Amygdala (tissue), 56 donors: ENCODE data around the gene RAB7A.
"Not testable (repeated sequence)": the region's sequence is repeated elsewhere in the genome, so short reads cannot be mapped to it uniquely, and the experiment has no call there.

ENCODE experiments used
- DNase-seq, 56 donors: peaks; one replicate each; lab custom pipeline; 2025; lab: John Stamatoyannopoulos, UW

RAB7A gene

DNA sequence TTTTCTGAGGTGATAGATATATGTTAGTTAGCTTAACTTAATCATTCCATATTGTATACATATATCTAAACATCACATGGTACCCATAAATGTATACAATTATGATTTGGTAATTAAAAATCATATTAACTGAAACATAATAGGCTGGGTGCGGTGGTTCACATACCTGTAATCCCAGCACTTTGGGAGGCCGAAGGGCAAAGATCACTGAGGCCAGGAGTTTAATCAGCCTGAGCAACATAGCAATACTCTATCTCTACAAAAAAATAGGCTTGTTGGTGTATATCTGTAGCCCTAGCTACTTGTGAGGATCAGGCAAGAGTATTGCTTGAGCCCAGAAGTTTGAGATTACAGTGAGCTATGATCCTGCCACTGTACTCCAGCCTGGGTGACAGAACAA, 20.9 kb downstream of the RAB7A start:
- no peak for DNase-seq

DNA sequence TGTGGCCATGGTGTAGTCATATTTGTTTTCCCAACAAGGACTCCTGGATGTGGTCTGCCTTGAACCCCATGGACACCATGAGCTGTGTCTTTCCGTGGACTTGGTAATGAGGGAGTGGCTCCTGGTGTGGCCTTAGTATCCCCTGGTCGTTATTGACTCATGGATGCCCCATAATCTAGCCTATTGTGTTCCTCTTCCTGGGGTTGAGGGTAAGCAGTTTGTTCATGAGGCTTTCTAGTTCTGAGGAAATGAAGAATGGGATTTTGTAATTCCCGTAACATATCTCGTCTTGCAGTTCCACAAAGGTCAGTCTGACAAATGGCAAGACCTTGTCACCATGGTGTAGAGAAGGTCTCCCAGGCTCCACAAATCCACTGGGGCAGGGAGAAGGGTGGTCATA, 22.6 kb downstream of the RAB7A start:
- no peak for DNase-seq

DNA sequence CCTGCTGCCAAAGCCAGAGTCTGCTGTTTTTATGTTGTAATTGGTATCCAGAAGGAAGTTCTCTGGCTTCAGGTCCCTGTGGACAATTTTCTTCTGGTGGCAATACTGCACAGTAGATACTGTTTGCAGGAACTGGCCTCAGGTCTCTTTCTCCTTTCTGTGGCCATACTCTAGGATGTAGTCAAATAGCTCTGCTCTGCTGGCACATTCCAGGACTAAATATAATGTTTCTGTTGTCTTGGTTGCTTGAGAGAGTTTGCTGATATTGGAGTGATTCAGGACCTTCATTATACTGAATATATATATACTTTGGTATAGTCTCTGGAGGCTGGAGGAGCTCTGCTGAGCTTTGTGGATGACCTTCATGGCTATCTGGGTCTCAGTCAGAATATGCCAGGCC, 23.1 kb downstream of the RAB7A start:
- DNase-seq = no peak

DNA sequence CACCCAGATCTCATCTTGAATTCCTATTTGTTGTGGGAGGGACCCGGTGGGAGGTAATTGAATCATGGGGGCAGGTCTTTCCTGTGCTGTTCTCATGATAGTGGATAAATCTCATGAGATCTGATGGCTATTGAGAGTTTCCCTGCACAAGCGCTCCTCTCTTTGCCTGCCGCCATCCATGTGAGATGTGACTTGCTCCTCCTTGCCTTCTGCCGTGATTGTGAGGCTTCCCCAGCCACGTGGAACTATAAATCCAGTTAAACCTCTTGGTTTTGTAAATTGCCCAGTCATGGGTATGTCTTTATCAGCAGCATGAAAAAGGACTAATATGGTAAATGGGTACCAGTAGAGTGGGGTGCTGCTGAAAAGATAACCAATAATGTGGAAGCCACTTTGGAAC, 23.6 kb downstream of the RAB7A start:
- not testable (repeated sequence) for DNase-seq

DNA sequence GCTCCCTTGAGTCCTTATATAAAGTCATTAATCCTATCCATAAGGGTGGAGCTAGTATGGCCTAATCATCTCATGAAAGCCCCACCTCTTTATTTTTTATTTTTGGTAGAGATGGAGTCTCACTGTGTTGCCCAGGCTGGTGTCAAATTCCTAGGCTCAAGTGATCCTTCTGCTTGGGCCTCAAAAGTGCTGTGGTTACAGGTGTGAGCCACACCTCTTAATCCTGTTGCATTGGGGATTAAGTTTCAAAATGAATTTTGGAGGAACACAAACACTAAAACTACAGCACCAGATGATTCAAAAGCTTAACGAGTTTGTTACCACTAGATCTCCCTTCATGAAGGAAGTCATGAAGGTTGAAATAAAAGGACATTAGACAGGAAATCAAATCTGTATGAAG, 27.7 kb downstream of the RAB7A start:
- no peak for DNase-seq

DNA sequence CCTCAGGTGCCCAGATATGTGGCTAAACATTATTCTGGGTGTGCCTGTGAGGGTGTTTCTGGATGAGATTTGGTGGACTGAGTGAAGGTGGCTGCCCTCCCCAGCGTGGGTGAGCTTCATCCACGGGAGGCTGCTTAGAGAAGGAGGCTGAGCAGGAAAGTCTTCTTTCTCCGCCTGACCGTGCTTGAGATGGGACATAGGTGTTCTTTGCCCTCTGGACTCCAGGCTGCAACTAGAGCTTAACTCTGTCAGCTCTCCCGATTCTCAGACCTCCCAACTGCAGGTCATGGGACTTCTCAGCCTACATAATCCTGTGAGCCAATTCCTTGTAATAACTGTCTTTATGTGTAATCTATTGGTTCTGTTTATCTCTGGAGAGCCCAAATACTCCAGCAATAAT, 34.1 kb downstream of the RAB7A start:
- DNase-seq = no peak

DNA sequence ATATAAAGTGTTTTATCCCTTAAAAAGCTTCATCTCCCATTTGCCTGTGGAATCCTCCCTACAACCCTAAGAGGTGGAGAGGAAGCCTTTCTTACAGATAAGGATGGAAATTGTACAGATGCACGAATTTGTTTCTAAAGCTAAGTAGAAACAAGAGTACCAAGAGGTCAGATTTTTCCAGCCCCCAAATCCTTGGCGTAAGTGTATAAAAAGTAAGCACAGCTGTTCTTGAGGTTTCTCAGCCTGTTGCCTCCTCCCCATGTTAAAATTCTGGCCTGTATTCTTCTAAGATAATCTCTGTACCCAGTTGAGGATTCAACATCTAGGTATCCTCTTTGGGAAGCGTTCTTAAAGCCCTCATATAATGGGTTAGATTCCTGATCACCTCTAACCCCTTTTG, 34.9 kb downstream of the RAB7A start:
- no peak for DNase-seq

DNA sequence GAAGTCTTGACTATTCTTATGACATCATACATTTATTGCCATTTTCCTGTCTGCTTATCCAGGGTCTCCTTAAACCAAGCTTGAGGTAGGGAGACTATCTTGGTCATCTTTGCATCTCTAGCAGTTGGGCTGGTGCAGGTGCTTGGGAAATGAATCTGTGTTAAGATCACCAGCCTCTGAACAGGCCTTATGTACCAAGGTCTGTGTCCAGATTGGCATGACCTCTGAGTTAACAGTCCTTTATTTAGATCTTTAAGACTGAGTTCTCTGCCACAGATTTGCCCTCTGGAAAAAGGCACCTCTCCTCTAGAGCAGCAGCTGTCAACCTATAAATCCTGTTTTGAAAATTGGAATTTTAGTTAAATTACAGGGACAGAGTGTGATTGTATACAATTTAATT, 35.4 kb downstream of the RAB7A start:
- DNase-seq = no peak

DNA sequence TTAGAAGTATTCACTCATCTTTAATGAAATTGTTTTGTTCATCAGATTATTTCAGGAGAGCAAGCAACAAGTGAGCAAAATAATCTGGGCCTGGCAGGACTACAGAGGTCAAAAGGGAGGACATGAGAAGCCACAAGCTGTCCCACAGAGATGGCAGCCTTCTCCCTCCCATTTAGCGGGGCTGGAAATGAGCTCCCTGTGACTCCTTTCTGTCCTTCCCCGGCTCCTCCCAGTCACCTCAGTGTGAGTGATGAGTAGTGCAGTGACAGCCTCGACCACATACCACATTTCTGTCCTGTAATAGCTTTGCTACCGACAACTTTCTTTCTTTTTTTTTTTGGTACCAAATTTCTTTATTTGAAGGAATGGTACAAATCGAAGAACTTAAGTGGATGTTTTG, 38.0 kb downstream of the RAB7A start:
- DNase-seq = no peak

DNA sequence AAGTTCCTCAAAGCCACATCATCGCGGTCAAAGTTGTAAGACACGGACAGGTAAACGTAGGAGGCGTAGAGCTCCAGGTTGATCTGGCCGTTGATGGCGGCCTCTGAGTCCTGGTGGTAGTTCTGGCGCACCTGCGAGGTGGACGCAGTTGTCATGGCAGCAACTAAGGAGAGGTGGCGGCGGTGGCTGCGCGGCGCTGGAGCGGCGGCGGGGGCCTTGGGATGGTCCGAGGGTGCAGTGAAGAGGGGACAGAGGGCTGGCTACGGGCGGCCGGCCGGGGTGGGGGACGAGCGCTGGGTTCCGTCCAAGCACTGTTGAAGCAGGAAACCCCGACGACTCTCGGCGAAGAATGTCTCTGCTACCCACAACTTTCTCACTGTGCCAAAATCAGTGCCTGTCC, 38.9 kb downstream of the RAB7A start:
- DNase-seq = no peak

DNA sequence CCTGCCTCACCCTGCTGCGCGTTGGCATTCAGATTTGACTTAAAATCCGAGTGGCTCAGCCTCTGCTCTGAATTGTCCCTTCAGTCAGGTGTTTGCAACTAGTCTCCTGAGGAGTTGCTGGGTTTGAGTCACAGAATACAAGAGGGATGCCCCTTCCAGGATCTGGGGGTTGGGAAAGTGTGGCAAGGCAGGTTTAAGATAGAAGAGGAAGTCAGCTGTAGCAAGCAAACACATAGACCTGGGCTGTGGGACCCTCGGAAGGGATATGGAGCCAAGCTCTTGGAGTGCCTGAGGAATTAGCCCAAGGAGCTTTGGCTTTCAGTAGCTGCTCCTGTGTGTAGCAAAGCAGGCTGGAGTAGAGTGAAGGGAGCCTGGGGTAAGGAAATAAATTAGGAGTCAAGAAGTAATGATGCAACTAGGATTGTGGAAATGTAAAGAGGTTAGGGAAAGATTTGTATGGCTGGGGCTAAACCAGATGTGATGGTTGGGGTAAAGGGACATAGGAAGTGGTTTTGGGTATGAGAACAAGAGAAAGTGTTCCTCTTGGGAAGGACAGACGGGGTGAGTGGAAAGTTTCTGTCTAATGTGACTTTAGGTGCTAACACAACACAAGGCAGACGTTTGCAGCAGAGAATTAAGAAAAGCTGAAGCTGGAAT, 41.2 kb downstream of the RAB7A start:
- no peak for DNase-seq

DNA sequence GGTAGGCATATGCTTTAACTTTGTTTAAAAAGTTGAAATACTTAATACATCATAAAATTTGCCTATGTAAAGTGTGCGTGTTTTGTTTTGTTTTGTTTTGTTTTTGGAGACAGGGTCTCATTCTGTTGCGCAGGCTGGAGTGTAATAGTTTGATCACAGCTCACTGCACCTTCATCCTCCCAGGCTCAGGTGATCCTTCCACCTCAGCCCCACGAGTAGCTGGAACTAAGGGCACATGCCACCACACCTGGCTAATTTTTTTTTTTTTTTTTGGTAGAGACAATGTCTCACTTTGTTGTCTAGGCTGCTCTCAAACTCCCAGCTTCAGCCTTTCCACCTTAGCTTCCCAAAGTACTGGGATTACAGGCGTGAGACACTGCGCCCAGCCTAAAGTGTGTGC, 42.5 kb downstream of the RAB7A start:
- DNase-seq = no peak

DNA sequence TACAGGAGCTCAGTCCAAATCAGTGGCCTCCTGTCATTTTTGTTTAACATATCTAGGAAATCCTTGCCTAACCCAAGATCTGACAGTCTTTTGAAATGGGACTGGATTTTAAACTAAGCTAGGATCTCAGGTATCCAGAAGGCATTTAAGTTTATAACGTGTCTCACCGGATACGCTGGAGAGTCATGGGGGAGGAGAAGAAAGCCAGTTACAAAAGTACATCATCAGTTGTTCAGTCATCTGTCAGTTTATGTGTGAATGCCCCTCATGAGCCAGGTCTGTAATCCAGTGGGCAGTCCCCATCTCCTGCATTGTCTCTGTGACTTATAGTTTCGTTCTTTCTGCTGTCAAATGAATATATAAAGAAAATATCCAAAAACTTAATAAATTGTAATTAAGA, 44.4 kb downstream of the RAB7A start:
- no peak for DNase-seq

DNA sequence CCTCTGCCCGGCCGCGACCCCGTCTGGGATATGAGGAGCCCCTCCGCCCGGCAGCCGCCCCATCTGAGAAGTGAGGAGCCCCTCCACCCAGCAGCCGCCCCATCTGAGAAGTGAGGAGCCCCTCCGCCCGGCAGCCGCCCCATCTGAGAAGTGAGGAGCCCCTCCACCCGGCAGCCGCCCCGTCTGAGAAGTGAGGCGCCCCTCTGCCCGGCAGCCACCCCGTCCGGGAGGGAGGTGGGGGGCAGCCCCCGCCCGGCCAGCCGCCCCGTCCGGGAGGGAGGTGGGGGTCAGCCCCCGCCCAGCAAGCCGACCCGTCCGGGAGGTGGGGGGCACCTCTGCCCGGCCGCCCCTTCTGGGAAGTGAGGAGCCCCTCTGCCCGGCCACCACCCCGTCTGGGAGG, 47.2 kb downstream of the RAB7A start:
- DNase-seq = not testable (repeated sequence)

DNA sequence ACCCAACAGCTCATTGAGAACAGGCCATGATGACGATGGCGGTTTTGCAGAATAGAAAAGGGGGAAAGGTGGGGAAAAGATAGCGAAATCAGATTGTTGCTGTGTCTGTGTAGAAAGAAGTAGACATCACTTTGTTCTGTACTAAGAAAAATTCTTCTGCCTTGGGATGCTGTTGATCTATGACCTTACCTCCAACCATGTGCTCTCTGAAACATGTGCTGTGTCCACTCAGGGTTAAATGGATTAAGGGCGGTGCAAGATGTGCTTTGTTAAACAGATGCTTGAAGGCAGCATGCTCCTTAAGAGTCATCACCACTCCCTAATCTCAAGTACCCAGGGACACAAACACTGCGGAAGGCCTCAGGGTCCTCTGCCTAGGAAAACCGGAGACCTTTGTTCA, 47.6 kb downstream of the RAB7A start:
- DNase-seq = not testable (repeated sequence)

DNA sequence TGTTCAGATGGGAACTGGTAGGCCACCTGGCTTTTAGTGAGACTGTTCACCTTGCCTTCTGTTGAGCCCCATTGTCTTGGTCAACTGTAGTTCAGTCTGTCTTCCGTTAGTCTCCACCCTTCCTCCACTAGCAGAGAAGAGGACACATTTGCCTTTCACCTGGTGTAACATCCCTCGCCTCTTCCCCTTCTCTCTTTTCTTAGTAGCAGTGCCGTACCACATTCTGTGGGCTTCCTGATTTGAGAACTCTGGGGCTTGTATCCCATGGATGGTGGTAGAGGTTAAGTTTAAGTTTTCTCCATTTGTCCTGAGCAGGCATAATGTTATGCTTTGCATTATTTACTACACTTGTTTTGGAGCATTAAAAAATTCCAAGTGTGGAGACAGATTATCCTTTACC, 49.3 kb downstream of the RAB7A start:
- DNase-seq = no peak

DNA sequence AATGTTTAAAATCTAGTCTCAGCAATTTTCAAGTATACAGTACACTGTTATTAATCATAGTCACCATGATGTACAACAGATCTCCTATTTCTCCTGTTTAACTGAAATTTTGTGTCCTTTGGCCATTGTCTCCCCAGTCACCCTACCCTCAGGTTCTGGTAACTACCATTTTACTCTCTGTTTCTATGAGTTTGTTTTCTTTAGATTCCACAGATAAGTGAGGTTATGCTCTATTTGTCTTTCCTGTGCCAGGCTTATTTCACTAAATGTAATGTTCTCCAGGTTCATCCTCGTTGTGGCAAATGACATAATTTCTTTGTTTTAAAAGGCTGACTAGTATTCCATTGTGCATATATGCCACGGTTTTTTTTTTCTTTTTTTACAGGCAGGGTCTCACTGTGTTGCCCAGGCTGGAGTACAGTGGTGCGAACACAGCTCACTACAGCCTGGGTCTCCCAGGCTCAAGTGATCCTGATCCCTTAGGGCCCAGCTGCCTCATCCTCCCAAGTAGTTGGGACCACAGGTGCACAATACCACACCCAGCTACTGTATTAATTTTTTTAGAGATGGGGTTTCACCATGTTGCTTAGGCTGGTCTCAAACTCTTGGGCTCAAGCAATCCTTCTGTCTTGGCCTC, 50.0 kb downstream of the RAB7A start:
- no peak for DNase-seq

DNA sequence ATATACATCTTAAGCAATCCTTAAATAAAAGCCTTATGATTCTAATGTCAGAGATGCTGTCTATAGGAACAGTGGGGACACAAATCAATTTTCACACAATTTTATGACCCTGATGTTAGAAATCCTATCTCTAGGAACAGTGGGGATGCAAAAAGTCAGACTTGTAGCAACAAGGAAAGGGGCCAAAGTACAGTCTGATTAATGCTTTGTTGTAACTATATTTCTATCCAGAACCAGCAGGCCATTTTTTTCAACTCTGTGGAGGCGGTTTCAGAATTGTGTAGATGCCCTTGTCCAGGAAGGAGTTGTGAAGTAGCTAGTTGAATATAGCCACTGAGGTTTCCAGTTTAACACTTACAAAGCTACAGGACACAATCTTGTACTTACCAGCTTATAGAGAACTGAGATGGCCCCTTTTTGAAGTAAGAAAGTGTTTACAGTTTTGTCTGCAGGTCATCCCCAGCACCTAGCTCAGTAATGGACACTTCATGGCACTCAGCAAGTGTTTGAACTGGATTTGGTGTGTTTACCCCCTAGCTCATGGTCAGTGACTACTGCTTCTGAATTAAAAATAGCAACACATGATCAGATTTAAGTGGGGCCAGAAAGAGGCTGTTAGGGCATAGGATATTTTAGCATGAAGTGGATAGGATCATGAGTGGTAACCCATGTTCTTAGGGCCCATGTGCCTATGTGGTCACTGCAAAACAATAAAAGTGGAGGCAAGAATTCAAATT, 54.3 kb downstream of the RAB7A start:
- no peak for DNase-seq

DNA sequence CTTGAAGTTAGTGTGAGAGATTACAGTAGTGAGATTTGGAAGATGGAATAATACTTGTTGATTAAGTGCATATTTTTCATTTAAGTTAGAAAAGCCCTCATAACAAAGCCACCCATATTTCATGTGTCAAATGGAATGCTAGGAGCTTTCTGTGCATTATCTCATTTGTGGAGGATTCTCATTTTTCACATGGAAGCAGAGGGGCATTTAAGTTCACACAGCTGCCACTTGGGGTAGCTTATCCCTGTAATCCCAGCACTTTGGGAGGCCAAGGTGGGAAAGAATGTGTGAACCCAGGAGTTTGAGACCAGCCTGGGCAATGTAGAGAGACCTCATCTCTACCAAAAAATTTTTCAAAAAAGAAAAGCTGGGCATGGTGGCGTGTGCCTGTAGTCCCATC, 55.2 kb downstream of the RAB7A start:
- no peak for DNase-seq

DNA sequence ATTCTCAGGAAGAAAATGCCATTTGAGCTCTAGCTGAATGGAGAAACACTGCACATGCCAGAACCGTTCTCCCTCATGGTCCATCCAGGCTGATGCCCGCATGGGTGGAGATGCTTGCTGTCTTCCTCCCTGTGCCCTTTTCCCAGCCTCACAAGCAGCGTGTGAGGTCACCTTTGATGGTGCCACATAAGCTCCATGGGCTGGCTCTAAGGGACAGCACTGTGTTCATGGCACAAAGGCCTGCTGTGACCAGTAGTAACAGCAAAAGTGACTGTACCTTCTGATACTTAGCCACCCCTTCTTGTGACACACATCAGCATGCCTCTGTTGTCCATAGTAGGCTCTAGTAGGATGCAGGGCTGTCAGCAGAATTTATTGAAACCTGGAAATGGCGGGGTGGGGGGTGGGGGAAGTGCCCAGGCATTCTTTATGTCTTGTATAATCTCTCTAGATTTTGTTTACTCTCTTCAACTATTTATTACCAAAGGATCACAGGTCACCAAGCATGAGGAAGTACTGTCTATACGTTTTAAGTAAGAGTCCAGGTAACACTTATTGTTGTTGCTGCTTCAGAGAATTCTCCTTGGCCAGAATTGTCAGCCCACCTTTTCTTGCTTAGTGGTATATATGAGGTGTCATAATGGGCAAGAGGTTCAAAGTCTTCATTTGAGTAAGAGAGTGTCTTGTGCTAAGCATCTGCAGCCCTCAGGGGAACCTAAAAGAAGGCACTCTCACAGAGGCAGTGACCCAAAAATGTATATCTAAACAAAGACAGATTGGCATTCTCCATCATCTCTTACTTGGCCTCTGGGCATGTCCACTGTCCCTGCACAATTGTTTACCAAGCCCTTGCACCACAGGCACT, 56.5 kb downstream of the RAB7A start:
- DNase-seq = no peak

DNA sequence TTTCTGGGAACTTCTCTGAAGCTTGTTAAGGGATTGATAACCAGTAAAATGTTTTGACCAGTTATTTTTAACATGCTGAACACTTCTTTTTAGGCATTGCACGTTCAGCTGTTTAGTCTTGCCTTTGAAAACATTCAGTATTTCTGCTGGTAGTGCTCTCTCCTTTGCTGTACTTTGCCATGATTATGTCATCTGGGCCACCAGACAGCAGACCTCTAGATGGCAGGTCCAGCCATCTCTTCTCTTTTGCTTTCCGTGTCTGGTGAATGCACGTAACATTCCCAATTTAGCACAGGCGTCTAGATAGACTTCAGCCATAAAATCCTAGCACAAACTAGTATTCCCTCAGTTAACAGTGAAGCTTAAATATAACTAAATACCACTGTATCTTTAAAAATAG, 57.8 kb downstream of the RAB7A start:
- no peak for DNase-seq
